Fibroblast of skin of scalp (primary cell): Measurements from ENCODE around the gene CKS1B.

ENCODE experiments used
- DNase-seq: peaks from one replicate; pipeline ENCODE4 v3.0.0-alpha.2; 2013

Gene CKS1B

GRCh38 chr1:154988058-154988954, 13.8 kb downstream of the CKS1B start:
- DNase-seq = no peak

- DNase-seq = no peak
Observed at GRCh38 chr1:154989195-154989860, 14.8 kb downstream of the CKS1B start.

GRCh38 chr1:154990276-154990675, 15.8 kb downstream of the CKS1B start:
- DNase-seq = no peak

- peak; percentile 49 for DNase-seq
Observed at GRCh38 chr1:154992721-154993571, 18.5 kb downstream of the CKS1B start.

- no peak for DNase-seq
Observed at GRCh38 chr1:154993572-154994268, 19.2 kb downstream of the CKS1B start, which contains the start of gene LENEP. Gene LENEP, plus strand, starts transcription at chr1:154993586. Its CDS starts 22 bp downstream, at chr1:154993608.

DNA sequence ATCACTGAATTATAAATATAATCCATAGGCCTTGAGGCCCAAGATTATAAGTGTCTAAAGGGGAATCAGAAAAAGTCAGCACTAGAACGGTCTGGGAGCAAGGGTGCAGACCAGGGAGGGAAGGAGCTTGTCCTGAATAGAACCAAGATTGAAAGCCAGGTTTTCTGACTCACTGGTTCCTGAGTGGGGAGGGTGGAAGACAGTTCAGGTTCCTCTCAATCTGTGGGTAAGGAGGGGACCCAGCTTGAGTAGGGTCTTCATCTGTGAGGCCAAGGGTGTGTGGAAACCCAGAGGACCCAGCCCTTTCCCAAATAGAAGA, 19.7 kb downstream of the CKS1B start:
- no peak for DNase-seq

- DNase-seq = no peak
Observed at GRCh38 chr1:154994591-154994990, 20.1 kb downstream of the CKS1B start.

- peak; percentile 87 for DNase-seq
Observed at GRCh38 chr1:154995301-154995983, 21.0 kb downstream of the CKS1B start.

GRCh38 chr1:154996966-154997701, 22.7 kb downstream of the CKS1B start:
- no peak for DNase-seq

- DNase-seq = no peak
Observed at GRCh38 chr1:154998201-154998780, 23.8 kb downstream of the CKS1B start.

GRCh38 chr1:154998818-154999570, 24.5 kb downstream of the CKS1B start:
- DNase-seq = peak; percentile 82

GRCh38 chr1:154999571-155000410, 25.3 kb downstream of the CKS1B start:
- DNase-seq = no peak

DNA sequence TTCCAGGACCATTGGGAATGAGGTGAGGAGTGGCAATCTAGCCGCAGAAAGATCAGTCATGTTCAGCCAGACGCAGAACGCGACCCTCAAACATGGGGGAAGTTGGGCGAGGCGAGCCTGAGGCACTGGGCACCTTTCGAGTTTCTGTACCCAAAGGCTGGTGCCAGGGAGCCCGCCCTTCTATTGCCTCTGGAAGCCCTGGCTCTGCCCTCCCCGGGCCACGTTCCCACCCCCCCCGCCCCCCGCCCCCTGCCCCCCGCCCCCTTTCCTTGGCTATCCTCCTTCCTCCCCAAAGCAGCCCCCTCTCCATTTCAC, 25.9 kb downstream of the CKS1B start:
- DNase-seq = no peak

DNA sequence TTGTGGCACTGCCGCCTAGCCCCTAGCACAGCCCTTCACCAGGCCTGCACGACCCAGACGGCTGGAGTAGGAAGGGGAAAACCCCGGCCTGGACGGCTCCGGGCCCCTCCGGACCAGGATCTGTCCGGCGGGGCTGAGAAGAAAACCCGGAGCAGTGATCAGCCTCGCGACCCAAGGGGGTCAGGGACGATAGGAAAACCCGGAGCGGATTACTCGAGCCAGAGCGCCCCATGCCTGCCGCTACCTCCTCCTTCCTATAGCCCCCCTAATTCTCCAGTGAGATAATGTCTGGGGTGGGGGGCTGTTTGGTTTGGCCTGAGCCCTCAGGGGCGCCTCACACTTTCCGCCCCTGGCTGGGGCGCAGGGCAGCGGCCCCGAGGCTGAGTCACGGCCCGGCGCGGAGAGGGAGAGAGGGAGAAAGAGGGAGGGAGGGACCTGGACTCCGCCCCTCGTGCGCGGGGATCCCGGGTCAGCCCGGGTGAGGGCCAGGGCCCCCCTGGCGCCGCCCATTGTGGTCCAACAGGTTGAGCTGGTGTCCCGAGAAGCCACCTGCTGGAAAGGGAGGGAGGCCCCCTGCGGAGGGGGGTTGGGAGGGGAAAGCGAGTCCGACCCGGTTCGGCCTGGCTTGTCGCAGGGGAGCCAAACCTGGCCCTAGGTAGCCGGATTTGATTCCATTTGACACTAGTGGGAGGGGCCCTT, 26.4 kb downstream of the CKS1B start:
- DNase-seq = peak; percentile 88

GRCh38 chr1:155001425-155001674, 26.9 kb downstream of the CKS1B start:
- no peak for DNase-seq

DNA sequence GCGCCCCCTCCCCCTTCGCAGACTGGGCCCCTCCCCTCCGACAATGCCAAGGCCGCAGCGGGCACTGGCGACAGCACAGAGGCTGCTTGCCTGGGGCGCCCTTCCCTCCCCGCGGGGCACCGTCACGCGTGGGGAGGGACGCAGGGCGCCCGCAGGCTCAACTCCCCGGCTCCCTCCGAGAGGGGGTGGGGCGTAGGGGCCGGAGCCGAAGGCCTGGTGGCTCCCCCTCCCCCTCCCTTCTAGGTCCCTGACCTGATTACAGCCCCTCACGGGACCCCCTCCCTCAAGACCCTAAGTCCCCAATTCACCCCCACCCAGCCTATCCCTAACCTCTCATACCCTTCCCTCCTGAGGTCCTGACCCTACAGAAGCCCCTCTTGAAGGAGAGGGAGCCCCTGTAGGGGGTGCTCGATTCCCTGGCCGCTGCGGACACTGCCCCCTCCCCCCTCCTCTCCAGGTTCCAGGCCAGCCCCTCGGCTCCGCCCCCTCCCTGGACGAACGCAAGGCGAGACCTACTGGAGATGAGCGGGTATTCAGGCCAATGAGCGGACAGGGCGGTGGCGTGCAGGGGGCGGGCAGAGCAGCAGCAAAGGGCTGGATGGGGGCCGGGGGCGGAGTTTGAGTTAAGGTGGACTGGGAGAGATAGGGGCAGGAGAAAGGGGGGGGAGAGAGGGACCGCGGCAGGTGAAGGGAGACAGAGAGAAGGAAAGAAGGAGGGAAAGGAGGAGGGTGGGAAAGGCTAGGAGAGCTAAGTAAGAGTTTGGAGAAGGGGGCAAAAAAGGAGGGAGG, 27.4 kb downstream of the CKS1B start:
- peak; percentile 99 for DNase-seq

- DNase-seq = no peak
Observed at GRCh38 chr1:155002464-155003226, 28.2 kb downstream of the CKS1B start, which contains the start of gene ZBTB7B. Gene ZBTB7B, plus strand, starts transcription at chr1:155002802. Its CDS starts 11,859 bp downstream, at chr1:155014661.
